Gastroesophageal sphincter (tissue), 4 donors: ENCODE measurements around the gene RPRD1B. TPM values are rescaled to one million over a fixed set of nuclear protein-coding genes. Genes with fewer than 3 reads are reported as not detected.
"Not testable (repeated sequence)": the region's sequence is repeated elsewhere in the genome, so short reads cannot be mapped to it uniquely, and the experiment has no call there.

Experiments
- ATAC-seq: fragments of 150-250 bp; one replicate; pipeline ENCODE4 v1.9.1; 2016; ENCODE audit warnings: mild to moderate bottlenecking, moderate library complexity
- H3K27ac ChIP-seq, 4 donors: fragments of 200-600 bp; sonication (generic) in 3 of 4; 1 replicate in 3 of 4; 2 replicates in 1 of 4; pipeline ENCODE4 v1.5.1; 2016 to 2019
- H3K27me3 ChIP-seq: fragments of 200-600 bp; sonication (generic); one replicate; pipeline ENCODE4 v1.5.1; 2019
- H3K36me3 ChIP-seq, 2 donors: fragments of 200-600 bp; sonication (generic); one replicate each; pipeline ENCODE4 v1.5.1; 2019; ENCODE audit warnings: control low read depth in 1 of 2
- H3K4me1 ChIP-seq, 3 donors: fragments of 200-600 bp; sonication (generic); 1 replicate in 2 of 3; 2 replicates in 1 of 3; pipeline ENCODE4 v1.5.1; 2016 to 2019; ENCODE audit warnings: control low read depth in 2 of 3
- H3K4me3 ChIP-seq, 2 donors: fragments of 200-600 bp; sonication (generic); one replicate each; pipeline ENCODE4 v1.5.1; 2019; ENCODE audit warnings: mild to moderate bottlenecking in 1 of 2, moderate library complexity in 1 of 2
- H3K9me3 ChIP-seq, 3 donors: fragments of 200-600 bp; sonication (generic); one replicate each; pipeline ENCODE4 v1.5.1; 2017 to 2019; ENCODE audit warnings: control low read depth in 2 of 3
- EP300 ChIP-seq: sonication (generic); formaldehyde crosslinking; IDR thresholded peaks from one replicate; pipeline ENCODE4 v1.6.1; 2017; ENCODE audit warnings: antibody characterized with exemption, mild to moderate bottlenecking
- POLR2A ChIP-seq, 2 donors: fragments of 450-650 bp; IDR thresholded peaks; one replicate each; pipeline ENCODE4 v1.6.1; 2017; ENCODE audit warnings: antibody characterized with exemption in 2 of 2, mild to moderate bottlenecking in 2 of 2, moderate library complexity in 1 of 2
- POLR2AphosphoS5 ChIP-seq: sonication (generic); formaldehyde crosslinking; IDR thresholded peaks from one replicate; pipeline ENCODE4 v1.6.1; 2017; ENCODE audit warnings: antibody characterized with exemption
- WGBS, 2 donors: methylation state at CpG; one replicate each; pipeline ENCODE4 v1.1.5; 2018; ENCODE audit warnings: low coverage in 1 of 2; 5-methylcytosine and 5-hydroxymethylcytosine counted together
- total RNA-seq, 4 donors: library from RNA; depleted of rRNA; stranded (reverse); fragments of >200 nt; gene quantifications; one replicate each; pipeline ENCODE4 v1.1.0, GENCODE V29; 2016
- TF ChIP-seq, protein P1 (sequence below), 4 experiments: fragments of 200-600 bp in 2 of 4; fragments of 450-650 bp in 2 of 4; sonication (generic) in 1 of 4; IDR thresholded peaks; one replicate each; pipeline ENCODE4 v1.5.1; 2017 to 2019; ENCODE audit warnings: antibody characterized with exemption in 4 of 4, mild to moderate bottlenecking in 2 of 4, moderate library complexity in 2 of 4

RPRD1B gene
- total RNA-seq, 4 donors from 2014 or later: 17.1 to 26.8 (median 23.7) TPM

DNA sequence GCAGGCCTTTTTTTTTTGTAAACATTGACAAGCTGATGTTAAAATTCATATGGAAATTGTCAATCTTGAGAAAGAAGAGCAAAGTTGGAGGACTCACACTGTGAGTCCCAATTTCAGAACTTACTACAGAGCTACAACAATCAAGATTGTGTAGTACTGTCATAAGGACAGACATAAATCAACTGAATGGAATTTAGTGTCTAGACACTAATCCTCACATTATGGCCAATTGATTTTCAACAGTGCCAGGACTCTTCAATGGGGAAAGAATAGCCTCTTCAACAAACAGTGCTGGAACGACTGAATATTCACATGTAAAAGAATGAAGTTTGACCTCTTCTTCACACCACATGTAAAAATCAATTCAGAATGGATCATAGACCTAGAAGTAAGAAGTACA, 70.7 kb downstream of the RPRD1B start:
- Histone ChIP-seq H3K4me3 (no peak overlapping the region), H3K27me3 (no peaks in the 10 kb centered on the region), H3K9me3 (no peaks in the 10 kb centered on the region), H3K36me3 (no peaks in the 10 kb centered on the region), H3K4me1 (peaks cover 0 to 16% (median 13%) of the 10 kb centered on the region in 3 donors), H3K27ac (no peak overlapping the region)
- TF ChIP-seq, protein P1, sequence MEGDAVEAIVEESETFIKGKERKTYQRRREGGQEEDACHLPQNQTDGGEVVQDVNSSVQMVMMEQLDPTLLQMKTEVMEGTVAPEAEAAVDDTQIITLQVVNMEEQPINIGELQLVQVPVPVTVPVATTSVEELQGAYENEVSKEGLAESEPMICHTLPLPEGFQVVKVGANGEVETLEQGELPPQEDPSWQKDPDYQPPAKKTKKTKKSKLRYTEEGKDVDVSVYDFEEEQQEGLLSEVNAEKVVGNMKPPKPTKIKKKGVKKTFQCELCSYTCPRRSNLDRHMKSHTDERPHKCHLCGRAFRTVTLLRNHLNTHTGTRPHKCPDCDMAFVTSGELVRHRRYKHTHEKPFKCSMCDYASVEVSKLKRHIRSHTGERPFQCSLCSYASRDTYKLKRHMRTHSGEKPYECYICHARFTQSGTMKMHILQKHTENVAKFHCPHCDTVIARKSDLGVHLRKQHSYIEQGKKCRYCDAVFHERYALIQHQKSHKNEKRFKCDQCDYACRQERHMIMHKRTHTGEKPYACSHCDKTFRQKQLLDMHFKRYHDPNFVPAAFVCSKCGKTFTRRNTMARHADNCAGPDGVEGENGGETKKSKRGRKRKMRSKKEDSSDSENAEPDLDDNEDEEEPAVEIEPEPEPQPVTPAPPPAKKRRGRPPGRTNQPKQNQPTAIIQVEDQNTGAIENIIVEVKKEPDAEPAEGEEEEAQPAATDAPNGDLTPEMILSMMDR (IDR thresholded peaks at IDR 0.05): no peak
- TF ChIP-seq POLR2A (IDR thresholded peaks at IDR 0.05): no peak
- no peak for TF ChIP-seq EP300
- TF ChIP-seq POLR2AphosphoS5: no peak
- WGBS, 2 donors: 20 to 33% methylated on average over 1 of the region's 1 CpG
- no peak for ATAC-seq

DNA sequence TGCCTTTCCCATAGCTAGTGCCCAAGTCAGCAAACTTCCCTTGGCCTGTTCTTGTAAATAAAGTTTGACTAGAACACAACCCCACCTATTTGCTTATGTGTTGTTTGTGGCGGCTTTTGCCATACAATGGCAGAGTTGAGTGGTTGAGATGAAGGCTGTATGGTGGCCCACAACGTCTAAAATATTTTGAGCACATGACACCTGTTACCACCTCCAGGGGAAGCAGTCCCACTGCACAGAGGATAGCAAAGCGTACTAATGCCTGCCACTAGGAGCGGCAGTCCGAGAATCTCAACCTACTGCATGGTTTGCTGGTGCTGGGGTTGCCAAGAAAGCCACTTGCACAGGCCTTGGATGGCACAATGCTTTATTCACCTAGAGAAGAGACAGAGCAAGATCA, 72.9 kb downstream of the RPRD1B start:
- TF ChIP-seq, protein P1 (IDR thresholded peaks at IDR 0.05): no peak
- TF ChIP-seq EP300: no peak
- Histone ChIP-seq H3K27me3 (no peaks in the 10 kb centered on the region), H3K36me3 (no peaks in the 10 kb centered on the region), H3K4me1 (peaks cover 3 to 38% (median 27%) of the 10 kb centered on the region in 3 donors), H3K27ac (no peak overlapping the region), H3K9me3 (no peaks in the 10 kb centered on the region), H3K4me3 (no peak overlapping the region)
- no peak for ATAC-seq
- no CpG with 5 or more reads among the region's 5 CpGs for WGBS, 2 donors

DNA sequence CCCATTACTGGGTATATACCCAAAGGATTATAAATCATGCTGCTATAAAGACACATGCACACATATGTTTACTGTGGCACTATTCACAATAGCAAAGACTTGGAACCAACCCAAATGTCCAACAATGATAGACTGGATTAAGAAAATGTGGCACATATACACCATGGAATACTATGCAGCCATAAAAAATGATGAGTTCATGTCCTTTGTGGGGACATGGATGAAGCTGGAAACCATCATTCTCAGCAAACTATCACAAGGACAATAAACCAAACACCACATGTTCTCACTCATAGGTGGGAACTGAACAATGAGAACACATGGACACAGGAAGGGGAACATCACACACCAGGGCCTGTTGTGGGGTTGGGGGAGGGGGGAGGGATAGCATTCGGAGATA, 73.8 kb downstream of the RPRD1B start:
- WGBS, 2 donors: 100% methylated on average over 1 of the region's 1 CpG; no CpG with 5 or more reads in 1 of the 2 donors
- not testable (repeated sequence) for ATAC-seq
- peaks cover 3 to 42% (median 27%) of the 10 kb centered on the region in 3 donors for H3K4me1 ChIP-seq

DNA sequence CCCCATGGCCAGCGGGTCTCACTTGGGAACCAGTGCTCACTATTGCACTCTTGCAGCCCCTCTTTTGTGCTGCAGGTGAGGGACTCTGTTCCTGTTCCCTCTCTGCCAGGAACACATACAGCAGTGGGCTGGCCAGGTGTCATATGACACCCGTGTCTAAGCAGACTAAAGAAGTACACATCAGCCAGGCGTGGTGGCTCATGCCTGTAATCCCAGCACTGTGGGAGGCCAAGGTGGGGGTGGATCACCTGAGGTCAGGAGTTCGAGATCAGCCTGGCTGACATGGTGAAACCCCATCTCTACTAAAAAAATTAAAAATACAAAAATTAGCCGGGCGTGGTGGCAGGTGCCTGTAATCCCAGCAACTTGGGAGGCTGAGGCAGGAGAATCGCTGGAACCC, 74.4 kb downstream of the RPRD1B start:
- 79 to 100% methylated on average over 2 to 7 of the region's 7 CpGs for WGBS, 2 donors
- peak overlapping the region in 2 of 4 donors; percentile 72 to 77 for H3K27ac ChIP-seq
- not testable (repeated sequence) for ATAC-seq

More for the DNA sequence above, 73.8 kb downstream of the RPRD1B start:
- H3K9me3 ChIP-seq, H3K4me3 ChIP-seq, H3K36me3 ChIP-seq, H3K27ac ChIP-seq, H3K27me3 ChIP-seq: not testable (repeated sequence)

DNA sequence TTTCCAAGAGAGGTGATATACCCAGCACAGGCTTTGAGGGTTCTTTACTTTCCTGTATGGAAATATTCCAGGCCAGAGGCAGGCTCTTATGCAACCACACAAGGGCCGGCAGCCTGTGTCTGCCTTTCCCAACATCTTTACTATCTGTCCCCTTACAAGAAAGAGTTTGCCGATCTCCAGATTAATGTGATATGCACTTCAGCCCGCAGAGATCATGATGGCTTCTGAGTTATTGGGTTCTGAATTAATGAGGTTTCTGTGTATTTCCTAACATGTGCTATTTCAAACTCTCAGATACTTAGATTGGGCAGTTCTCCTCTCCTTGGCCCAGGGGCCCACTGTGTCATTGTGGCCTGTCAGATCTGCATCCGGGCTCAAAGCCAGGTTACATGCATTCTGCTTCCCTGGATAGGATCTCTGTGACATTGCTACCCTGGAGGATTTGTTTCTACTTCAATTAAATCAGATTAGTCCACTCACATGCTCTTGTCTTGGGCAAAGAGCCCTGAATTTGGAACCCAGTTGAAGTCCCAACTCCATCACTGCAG, 75.0 kb downstream of the RPRD1B start:
- 32 to 34% methylated on average over 2 to 3 of the region's 4 CpGs for WGBS, 2 donors
- Histone ChIP-seq H3K9me3 (no peaks in the 10 kb centered on the region), H3K36me3 (no peaks in the 10 kb centered on the region), H3K27me3 (no peaks in the 10 kb centered on the region), H3K4me1 (peaks cover 3 to 45% (median 27%) of the 10 kb centered on the region in 3 donors), H3K4me3 (no peak overlapping the region), H3K27ac (peak overlapping the region; percentile 12 to 85 (median 74))
- TF ChIP-seq EP300: no peak
- no peak for TF ChIP-seq POLR2A (IDR thresholded peaks at IDR 0.05)
- TF ChIP-seq POLR2AphosphoS5: peak; percentile 61
- peak; percentile 26 for ATAC-seq

More for the DNA sequence above, 74.4 kb downstream of the RPRD1B start:
- not testable (repeated sequence) for H3K4me3 ChIP-seq, H3K9me3 ChIP-seq, H3K36me3 ChIP-seq, H3K27me3 ChIP-seq
- H3K4me1 ChIP-seq: peaks cover 3 to 42% (median 27%) of the 10 kb centered on the region in 3 donors

DNA sequence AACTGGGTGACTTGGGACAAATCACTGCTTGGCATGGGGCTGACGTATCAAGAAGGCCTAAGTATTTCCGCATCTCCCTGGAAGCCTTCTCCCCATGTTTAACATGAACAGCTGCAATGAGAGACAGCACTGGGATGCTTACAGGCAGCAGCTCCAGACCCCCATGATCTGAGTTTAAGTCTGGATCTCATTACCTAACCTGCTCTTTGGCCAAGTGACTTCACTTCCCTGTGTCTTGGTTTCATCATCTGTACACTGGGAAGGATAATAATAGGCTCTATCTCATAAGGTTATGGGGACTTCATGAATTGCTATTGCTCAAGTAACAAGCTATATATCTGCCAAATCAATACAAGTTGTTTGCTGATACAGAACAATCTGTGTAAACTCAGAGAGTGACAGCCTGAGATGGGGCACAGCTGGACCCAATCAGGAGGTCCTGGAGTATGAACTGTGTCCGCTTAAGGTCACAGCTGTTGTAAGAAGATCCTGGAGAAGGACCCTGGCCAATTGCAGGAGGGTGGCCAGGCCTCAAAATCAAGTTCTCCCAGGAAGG, 75.5 kb downstream of the RPRD1B start:
- H3K4me3 ChIP-seq: no peak overlapping the region
- TF ChIP-seq POLR2A (IDR thresholded peaks at IDR 0.05) (no peak), POLR2AphosphoS5 (peak; percentile 84)
- WGBS, 2 donors: 21 to 57% methylated on average over 1 to 2 of the region's 3 CpGs
- H3K27ac ChIP-seq: peak overlapping the region; percentile 12 to 85 (median 74)
- H3K9me3 ChIP-seq: no peaks in the 10 kb centered on the region
- no peaks in the 10 kb centered on the region for H3K27me3 ChIP-seq
- ATAC-seq: peak; percentile 67
- H3K4me1 ChIP-seq: peaks cover 3 to 50% (median 27%) of the 10 kb centered on the region in 3 donors
- no peaks in the 10 kb centered on the region for H3K36me3 ChIP-seq
